GM23338 (cell line): ENCODE measurements around the gene C16orf78. TPM values are rescaled to one million over a fixed set of nuclear protein-coding genes. Genes with fewer than 3 reads are reported as not detected.

Experiments used
- ATAC-seq: fragments of 200-7000 bp; cut with Tn5 transposase; 3 replicates; pipeline ENCODE4 v1.9.1; 2020
- DNase-seq: peaks from one replicate; pipeline ENCODE4 v3.0.0-alpha.2; 2015; ENCODE audit warnings: low spot score
- H2AFZ ChIP-seq: fragments of 200-600 bp; sonication (generic); 2 replicates; pipeline ENCODE4 v1.8.0; 2016; ENCODE audit warnings: antibody characterized with exemption, mild to moderate bottlenecking, moderate library complexity
- H3F3A ChIP-seq: fragments of 200-600 bp; sonication (generic); replicated peaks from 2 replicates; pipeline ENCODE4 v1.8.0; 2017; ENCODE audit warnings: antibody characterized with exemption, mixed run types, low read depth
- H3K27ac ChIP-seq: fragments of 200-600 bp; sonication (generic); 2 replicates; pipeline ENCODE4 v1.6.1; 2016; ENCODE audit warnings: low read depth
- H3K27me3 ChIP-seq: fragments of 200-600 bp; sonication (generic); 2 replicates; pipeline ENCODE4 v1.8.0; 2016; ENCODE audit warnings: mild to moderate bottlenecking, mixed run types, moderate library complexity; ENCODE audit not compliant: insufficient read depth
- H3K36me3 ChIP-seq: fragments of 200-600 bp; sonication (generic); 2 replicates; pipeline ENCODE4 v1.8.0; 2016; ENCODE audit warnings: mild to moderate bottlenecking; ENCODE audit not compliant: insufficient read depth
- H3K4me1 ChIP-seq: fragments of 200-600 bp; sonication (generic); 2 replicates; pipeline ENCODE4 v1.8.0; 2016; ENCODE audit warnings: mild to moderate bottlenecking, moderate library complexity; ENCODE audit not compliant: insufficient read depth
- H3K4me2 ChIP-seq: fragments of 200-600 bp; sonication (generic); 2 replicates; pipeline ENCODE4 v1.7.1; 2017; ENCODE audit warnings: mixed run types
- H3K4me3 ChIP-seq: fragments of 200-600 bp; sonication (generic); 2 replicates; pipeline ENCODE4 v1.6.1; 2016; ENCODE audit warnings: mixed run types
- H3K79me2 ChIP-seq: fragments of 200-600 bp; sonication (generic); replicated peaks from 2 replicates; pipeline ENCODE4 v1.8.0; 2017; ENCODE audit warnings: mild to moderate bottlenecking; ENCODE audit not compliant: insufficient read depth
- H3K9me2 ChIP-seq: fragments of 200-600 bp; sonication (generic); 2 replicates; pipeline ENCODE4 v1.8.0; 2017; ENCODE audit not compliant: insufficient read depth
- H4K20me1 ChIP-seq: fragments of 200-600 bp; sonication (generic); replicated peaks from 2 replicates; pipeline ENCODE4 v1.8.0; 2017; ENCODE audit warnings: mild to moderate bottlenecking; ENCODE audit not compliant: insufficient read depth
- H3K27ac Mint-ChIP-seq: 2 replicates; pipeline ENCODE4 v1.8.0; 2020; ENCODE audit warnings: inconsistent platforms, mild to moderate bottlenecking, moderate library complexity, mixed read lengths
- H3K27me3 Mint-ChIP-seq: 3 replicates; pipeline ENCODE4 v1.8.0; 2022; ENCODE audit warnings: low read depth, mild to moderate bottlenecking, moderate library complexity, mixed read lengths, inconsistent platforms; ENCODE audit not compliant: insufficient read depth, poor library complexity
- H3K36me3 Mint-ChIP-seq: 3 replicates; pipeline ENCODE4 v1.8.0; 2021; ENCODE audit warnings: low read depth, mild to moderate bottlenecking, inconsistent platforms, moderate library complexity, mixed read lengths
- H3K4me1 Mint-ChIP-seq: 3 replicates; pipeline ENCODE4 v1.8.0; 2020; ENCODE audit warnings: mild to moderate bottlenecking, inconsistent platforms, mixed read lengths
- H3K4me3 Mint-ChIP-seq: 3 replicates; pipeline ENCODE4 v1.8.0; 2021; ENCODE audit warnings: moderate library complexity, mild to moderate bottlenecking, inconsistent platforms, mixed read lengths
- H3K9me3 Mint-ChIP-seq: 3 replicates; pipeline ENCODE4 v1.8.0; 2020; ENCODE audit warnings: moderate library complexity, mild to moderate bottlenecking, inconsistent platforms, mixed read lengths
- EZH2 ChIP-seq: fragments of 200-600 bp; sonication (generic); IDR thresholded peaks from one replicate; pipeline ENCODE4 v1.8.0; 2017; ENCODE audit warnings: antibody characterized with exemption, mild to moderate bottlenecking, low read depth; ENCODE audit not compliant: unreplicated experiment
- EZH2phosphoT487 ChIP-seq: fragments of 200-600 bp; sonication (generic); IDR thresholded peaks from one replicate; pipeline ENCODE4 v1.8.1; 2018; ENCODE audit warnings: antibody characterized with exemption; ENCODE audit not compliant: unreplicated experiment
- JUNB ChIP-seq: IDR thresholded peaks from one replicate; pipeline ENCODE4 v1.6.1; 2016; ENCODE audit warnings: antibody characterized with exemption; ENCODE audit not compliant: unreplicated experiment
- NANOG ChIP-seq: IDR thresholded peaks from 2 replicates; pipeline ENCODE4 v1.6.1; 2016; ENCODE audit warnings: antibody characterized with exemption, borderline replicate concordance
- POLR2AphosphoS5 ChIP-seq: IDR thresholded peaks from 2 replicates; pipeline ENCODE4 v1.6.1; 2016; ENCODE audit warnings: antibody characterized with exemption, low read depth
- STAT1 ChIP-seq: IDR thresholded peaks from one replicate; pipeline ENCODE4 v1.6.1; 2016; ENCODE audit warnings: antibody characterized with exemption; ENCODE audit not compliant: unreplicated experiment
- ZNF114 ChIP-seq: fragments of 250-450 bp; sonication (Bioruptor Pico); IDR thresholded peaks from 2 replicates; pipeline ENCODE4 v1.5.0; 2020; ENCODE audit warnings: mild to moderate bottlenecking, moderate library complexity
- ZNF331 ChIP-seq: fragments of 250-450 bp; sonication (Bioruptor Pico); IDR thresholded peaks from 2 replicates; pipeline ENCODE4 v1.5.0; 2020; ENCODE audit warnings: low read depth, mild to moderate bottlenecking, moderate library complexity
- polyA plus RNA-seq: library from polyadenylated mRNA; unstranded; fragments of >200 nt; fragmentation: Nextera tagmentation; extraction: Ambion mirVana; gene quantifications from 2 replicates; pipeline ENCODE4 v1.2.1, GENCODE V29; 2016
- total RNA-seq: library from RNA; depleted of rRNA; stranded (reverse); fragments of >200 nt; shearing (Covaris generic); gene quantifications from 2 replicates; pipeline ENCODE4 v1.2.3, GENCODE V29; 2014
- TF ChIP-seq, protein P1 (sequence below), 2 experiments: fragments of 200-600 bp in 1 of 2; sonication (generic) in 1 of 2; conservative IDR thresholded peaks; 2 replicates each; pipeline versions ENCODE4 v1.5.1 to v1.6.1; 2016 to 2017; ENCODE audit warnings: antibody characterized with exemption in 2 of 2, low read depth in 2 of 2, mild to moderate bottlenecking in 2 of 2, moderate library complexity in 1 of 2
- TF ChIP-seq, protein P2 (sequence below): IDR thresholded peaks from one replicate; pipeline ENCODE4 v1.6.1; 2018; ENCODE audit warnings: antibody characterized with exemption; ENCODE audit not compliant: unreplicated experiment
- TF ChIP-seq, protein P3 (sequence below): IDR thresholded peaks from 2 replicates; pipeline ENCODE4 v1.6.1; 2016; ENCODE audit warnings: antibody characterized with exemption

The C16orf78 gene
- total and polyA plus RNA-seq, 2 experiments from 2014 or later: not detected

DNA sequence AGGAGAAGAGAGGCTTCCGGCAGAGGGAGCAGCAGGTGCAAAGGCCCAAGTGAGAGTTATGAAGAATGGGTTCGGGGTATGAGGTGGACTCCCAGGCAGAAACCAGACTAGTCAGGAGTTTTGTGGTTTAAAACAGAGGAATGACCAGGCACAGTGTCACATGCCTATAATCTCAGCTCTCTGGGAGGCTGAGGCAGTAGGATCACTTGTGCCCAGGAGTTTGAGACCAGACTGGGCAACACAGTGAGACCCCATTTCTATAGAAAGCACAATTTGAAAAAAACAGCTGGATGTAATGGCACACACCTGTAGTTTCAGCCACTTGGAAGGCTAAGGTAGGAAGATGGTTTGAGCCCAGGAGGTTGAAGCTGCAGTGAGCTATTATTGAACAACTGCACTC lies 43.8 kb downstream of the C16orf78 start:
- H3K27ac ChIP-seq: no peak overlapping the region
- no peak overlapping the region for H3K27ac Mint-ChIP-seq
- peaks cover 5% of the 10 kb centered on the region for H3K27me3 Mint-ChIP-seq
- TF ChIP-seq, protein P1, sequence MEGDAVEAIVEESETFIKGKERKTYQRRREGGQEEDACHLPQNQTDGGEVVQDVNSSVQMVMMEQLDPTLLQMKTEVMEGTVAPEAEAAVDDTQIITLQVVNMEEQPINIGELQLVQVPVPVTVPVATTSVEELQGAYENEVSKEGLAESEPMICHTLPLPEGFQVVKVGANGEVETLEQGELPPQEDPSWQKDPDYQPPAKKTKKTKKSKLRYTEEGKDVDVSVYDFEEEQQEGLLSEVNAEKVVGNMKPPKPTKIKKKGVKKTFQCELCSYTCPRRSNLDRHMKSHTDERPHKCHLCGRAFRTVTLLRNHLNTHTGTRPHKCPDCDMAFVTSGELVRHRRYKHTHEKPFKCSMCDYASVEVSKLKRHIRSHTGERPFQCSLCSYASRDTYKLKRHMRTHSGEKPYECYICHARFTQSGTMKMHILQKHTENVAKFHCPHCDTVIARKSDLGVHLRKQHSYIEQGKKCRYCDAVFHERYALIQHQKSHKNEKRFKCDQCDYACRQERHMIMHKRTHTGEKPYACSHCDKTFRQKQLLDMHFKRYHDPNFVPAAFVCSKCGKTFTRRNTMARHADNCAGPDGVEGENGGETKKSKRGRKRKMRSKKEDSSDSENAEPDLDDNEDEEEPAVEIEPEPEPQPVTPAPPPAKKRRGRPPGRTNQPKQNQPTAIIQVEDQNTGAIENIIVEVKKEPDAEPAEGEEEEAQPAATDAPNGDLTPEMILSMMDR (conservative IDR thresholded peaks at IDR 0.05; ENCODE audit: low read depth in 2 of 2): no peak
- no peak for TF ChIP-seq JUNB
- TF ChIP-seq ZNF114 (CRISPR knock-in tag): no peak
- no peaks in the 10 kb centered on the region; the same call in 2 of the 3 replicates for H3K4me1 Mint-ChIP-seq
- H3K27me3 ChIP-seq: no peaks in the 10 kb centered on the region
- no peak overlapping the region for H3K4me3 Mint-ChIP-seq
- no peaks in the 10 kb centered on the region for H3K4me1 ChIP-seq
- no peaks in the 10 kb centered on the region for H3K9me3 Mint-ChIP-seq
- no peak for ATAC-seq
- no peak overlapping the region for H3K4me3 ChIP-seq
- H4K20me1 ChIP-seq: no peaks in the 10 kb centered on the region
- no peak overlapping the region for H2AFZ ChIP-seq
- no peak overlapping the region for H3K4me2 ChIP-seq
- H3K36me3 Mint-ChIP-seq: no peaks in the 10 kb centered on the region
- H3F3A ChIP-seq: no peaks in the 10 kb centered on the region
- H3K79me2 ChIP-seq: no peaks in the 10 kb centered on the region
- no peak for DNase-seq
- no peaks in the 10 kb centered on the region for H3K36me3 ChIP-seq
- H3K9me2 ChIP-seq: peaks cover 11% of the 10 kb centered on the region; the same call in 1 of the 2 replicates

DNA sequence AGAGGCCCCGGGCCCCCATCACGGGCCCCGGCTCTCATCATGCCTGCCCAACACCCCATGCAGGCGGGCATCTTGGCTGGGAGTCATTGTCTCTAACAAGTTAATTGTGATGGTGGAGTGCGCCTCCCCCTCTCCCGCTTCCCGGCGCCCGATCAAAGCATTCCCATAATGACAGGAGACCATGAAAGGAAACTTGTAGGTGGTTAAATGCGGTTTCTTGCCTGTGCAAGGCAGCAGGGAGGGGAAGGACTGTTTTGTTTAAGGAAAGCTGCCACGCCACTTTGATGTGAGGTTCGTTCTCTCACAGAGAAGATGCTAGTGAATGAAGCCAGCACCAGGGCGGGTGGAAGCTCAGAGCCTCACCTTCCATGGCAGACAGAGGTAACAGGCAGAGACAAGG lies 45.4 kb downstream of the C16orf78 start:
- Histone ChIP-seq H3K9me2 (peaks cover 3% of the 10 kb centered on the region; the same call in 1 of the 2 replicates), H3F3A (no peaks in the 10 kb centered on the region), H2AFZ (no peak overlapping the region), H3K36me3 (no peaks in the 10 kb centered on the region), H3K4me1 (no peaks in the 10 kb centered on the region), H3K79me2 (no peaks in the 10 kb centered on the region), H3K27me3 (no peaks in the 10 kb centered on the region), H3K27ac (no peak overlapping the region), H4K20me1 (no peaks in the 10 kb centered on the region), H3K4me3 (no peak overlapping the region), H3K4me2 (no peak overlapping the region)
- no peak for ATAC-seq
- no peak overlapping the region for H3K27ac Mint-ChIP-seq
- H3K9me3 Mint-ChIP-seq: no peaks in the 10 kb centered on the region
- H3K4me1 Mint-ChIP-seq: no peaks in the 10 kb centered on the region; the same call in 2 of the 3 replicates
- H3K27me3 Mint-ChIP-seq: peaks cover 1% of the 10 kb centered on the region
- H3K4me3 Mint-ChIP-seq: no peak overlapping the region
- no peak for DNase-seq
- no peaks in the 10 kb centered on the region for H3K36me3 Mint-ChIP-seq
- no peak for TF ChIP-seq NANOG
- no peak for TF ChIP-seq ZNF114 (CRISPR knock-in tag)
- TF ChIP-seq JUNB: no peak
- TF ChIP-seq, protein P2, sequence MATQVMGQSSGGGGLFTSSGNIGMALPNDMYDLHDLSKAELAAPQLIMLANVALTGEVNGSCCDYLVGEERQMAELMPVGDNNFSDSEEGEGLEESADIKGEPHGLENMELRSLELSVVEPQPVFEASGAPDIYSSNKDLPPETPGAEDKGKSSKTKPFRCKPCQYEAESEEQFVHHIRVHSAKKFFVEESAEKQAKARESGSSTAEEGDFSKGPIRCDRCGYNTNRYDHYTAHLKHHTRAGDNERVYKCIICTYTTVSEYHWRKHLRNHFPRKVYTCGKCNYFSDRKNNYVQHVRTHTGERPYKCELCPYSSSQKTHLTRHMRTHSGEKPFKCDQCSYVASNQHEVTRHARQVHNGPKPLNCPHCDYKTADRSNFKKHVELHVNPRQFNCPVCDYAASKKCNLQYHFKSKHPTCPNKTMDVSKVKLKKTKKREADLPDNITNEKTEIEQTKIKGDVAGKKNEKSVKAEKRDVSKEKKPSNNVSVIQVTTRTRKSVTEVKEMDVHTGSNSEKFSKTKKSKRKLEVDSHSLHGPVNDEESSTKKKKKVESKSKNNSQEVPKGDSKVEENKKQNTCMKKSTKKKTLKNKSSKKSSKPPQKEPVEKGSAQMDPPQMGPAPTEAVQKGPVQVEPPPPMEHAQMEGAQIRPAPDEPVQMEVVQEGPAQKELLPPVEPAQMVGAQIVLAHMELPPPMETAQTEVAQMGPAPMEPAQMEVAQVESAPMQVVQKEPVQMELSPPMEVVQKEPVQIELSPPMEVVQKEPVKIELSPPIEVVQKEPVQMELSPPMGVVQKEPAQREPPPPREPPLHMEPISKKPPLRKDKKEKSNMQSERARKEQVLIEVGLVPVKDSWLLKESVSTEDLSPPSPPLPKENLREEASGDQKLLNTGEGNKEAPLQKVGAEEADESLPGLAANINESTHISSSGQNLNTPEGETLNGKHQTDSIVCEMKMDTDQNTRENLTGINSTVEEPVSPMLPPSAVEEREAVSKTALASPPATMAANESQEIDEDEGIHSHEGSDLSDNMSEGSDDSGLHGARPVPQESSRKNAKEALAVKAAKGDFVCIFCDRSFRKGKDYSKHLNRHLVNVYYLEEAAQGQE: no peak
- TF ChIP-seq POLR2AphosphoS5: no peak
- TF ChIP-seq EZH2phosphoT487: no peak
- TF ChIP-seq STAT1: no peak
- TF ChIP-seq ZNF331 (CRISPR knock-in tag): no peak
- no peak for TF ChIP-seq EZH2
- TF ChIP-seq, protein P3, sequence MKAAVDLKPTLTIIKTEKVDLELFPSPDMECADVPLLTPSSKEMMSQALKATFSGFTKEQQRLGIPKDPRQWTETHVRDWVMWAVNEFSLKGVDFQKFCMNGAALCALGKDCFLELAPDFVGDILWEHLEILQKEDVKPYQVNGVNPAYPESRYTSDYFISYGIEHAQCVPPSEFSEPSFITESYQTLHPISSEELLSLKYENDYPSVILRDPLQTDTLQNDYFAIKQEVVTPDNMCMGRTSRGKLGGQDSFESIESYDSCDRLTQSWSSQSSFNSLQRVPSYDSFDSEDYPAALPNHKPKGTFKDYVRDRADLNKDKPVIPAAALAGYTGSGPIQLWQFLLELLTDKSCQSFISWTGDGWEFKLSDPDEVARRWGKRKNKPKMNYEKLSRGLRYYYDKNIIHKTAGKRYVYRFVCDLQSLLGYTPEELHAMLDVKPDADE: no peak
- TF ChIP-seq, protein P1 (conservative IDR thresholded peaks at IDR 0.05; ENCODE audit: low read depth in 2 of 2): no peak
